Activated CD8-positive, alpha-beta memory T cell treated with anti-CD3 and anti-CD28 coated beads, Interleukin-2, amount 50 U/mL, for 1 hour (primary cell): Measurements from ENCODE around the gene CERT1.

Source experiments
- DNase-seq: peaks from one replicate; pipeline ENCODE4 v3.0.0-alpha.2; 2020; ENCODE audit errors: extremely low read depth

Gene CERT1

GRCh38 chr5:75472973-75473372 lies 38.5 kb downstream of the CERT1 start:
- no peak for DNase-seq

DNA sequence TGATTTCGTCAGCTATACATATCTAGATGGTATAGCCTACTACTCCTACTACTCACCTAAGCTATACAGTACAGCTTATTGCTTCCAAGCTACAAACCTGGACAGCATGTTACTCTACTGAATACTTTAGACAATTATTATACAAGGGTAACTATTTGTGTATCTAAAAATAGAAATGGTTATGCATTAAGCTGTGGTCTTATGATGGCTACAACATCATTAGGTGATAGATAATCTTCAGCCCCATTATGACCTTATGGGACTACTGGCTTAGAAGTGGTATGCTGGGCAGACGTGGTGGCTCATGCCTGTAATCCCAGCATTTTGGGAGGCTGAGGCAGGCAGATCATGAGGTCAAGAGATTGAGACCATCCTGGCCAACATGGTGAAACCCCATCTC lies 40.2 kb downstream of the CERT1 start:
- no peak for DNase-seq

DNA sequence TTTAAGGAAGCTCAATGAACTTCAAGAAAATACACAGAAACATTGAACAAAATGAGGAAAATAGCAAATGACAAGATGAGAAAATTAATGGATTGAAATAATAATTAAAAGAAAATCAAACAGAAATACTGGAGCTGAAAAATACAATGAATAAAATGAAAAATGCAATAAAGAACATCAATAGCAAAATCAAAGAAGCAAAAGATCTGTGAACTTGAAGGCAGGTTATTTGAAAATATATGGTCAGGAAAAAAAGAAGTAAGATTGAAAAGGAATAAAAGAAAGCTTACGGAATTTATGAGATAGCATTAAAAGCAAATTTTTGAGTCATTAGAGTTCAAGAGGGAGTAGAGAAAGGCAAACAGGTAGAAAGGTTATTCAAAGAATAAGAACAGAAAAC lies 42.4 kb downstream of the CERT1 start:
- DNase-seq = no peak

GRCh38 chr5:75468593-75468992 lies 42.8 kb downstream of the CERT1 start:
- no peak for DNase-seq

GRCh38 chr5:75466006-75466716 lies 45.3 kb downstream of the CERT1 start:
- no peak for DNase-seq

DNA sequence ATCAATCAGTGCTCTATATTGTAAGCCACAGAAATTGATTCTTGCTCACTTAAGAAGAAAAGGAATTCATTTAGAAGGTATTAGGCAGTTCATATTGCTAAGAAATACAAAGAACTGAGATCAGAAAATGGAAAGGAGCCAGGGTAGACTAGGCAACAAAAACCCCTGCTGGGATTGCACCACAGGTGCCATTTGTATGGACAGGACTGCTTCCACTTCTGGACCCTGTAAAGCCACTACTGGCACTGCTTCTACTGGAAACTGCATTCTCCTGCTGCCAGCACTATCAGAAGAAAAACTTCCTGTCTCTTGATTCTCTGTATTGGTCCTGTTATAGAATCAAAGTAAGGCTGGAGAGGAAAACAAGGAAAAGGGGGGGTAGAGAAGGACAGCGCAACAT lies 45.9 kb downstream of the CERT1 start:
- no peak for DNase-seq

- no peak for DNase-seq
These were observed 47.7 kb downstream of the CERT1 start for GRCh38 chr5:75463726-75464125.

DNA sequence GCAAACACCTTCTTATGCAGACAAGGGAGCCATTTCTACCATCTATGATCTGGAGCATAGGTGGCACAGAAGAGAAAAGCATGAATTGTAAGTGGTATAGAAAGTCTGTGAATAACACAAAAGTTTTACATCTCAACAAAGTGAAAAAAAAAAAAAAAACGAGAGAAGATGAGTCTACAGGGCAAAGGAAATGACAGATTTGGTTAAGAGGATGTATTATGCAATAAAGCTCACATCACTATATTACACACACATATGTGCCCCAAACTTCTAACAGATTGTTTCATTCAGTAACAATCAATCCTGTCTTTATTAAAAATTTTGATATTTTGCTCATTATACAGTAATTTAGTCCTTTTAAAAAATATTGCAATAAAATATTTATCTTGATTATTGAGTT lies 49.8 kb downstream of the CERT1 start:
- no peak for DNase-seq

DNA sequence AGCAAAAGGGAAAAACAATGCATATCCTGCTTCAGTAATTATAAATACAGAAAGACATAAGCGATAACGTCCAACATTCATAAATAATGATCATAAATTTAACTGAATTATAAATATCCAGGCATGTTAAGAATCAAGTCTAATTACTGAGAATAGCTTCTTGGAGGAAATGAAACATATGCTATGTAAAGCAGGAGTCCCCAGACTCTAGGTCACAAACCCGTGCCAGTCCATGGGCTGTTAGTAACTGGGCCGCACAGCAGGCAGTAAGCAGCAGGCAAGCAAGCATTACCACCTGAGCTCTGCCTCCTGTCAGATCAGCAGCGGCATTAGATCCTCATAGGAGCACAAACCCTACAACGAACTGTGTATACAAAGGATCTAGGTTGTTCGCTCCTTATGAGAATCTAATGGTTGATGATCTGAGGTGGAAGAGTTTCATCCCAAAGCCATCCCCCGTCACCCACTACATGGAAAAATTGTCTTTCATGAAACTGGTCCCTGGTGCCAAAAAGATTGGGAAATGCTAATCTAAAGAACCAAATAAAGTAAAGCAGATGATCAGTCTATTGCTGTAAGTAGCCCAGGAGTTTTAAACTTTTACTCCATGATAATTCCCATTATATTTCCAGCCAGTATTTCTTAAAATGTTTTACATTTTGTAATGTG lies 50.4 kb downstream of the CERT1 start:
- DNase-seq = no peak

GRCh38 chr5:75460532-75460931 lies 50.9 kb downstream of the CERT1 start:
- DNase-seq = no peak

DNA sequence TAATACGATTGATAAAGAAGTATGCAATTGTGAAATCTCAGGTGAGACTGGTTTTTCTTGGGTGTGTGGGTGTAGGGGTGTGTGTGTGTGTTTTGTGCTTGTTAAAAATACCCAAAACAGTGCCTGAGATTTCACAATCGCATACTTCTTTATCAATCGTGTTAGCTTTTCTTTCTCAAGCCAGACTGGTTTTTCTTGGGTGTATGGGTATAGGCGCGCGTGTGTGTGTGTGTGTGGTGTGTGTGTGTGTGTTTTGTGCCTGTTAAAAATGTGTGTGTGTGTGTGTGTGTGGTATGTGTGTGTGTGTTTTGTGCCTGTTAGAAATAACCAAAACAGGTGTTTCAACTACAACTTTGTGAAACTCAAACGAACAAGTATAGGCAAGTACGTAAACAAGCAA lies 53.7 kb downstream of the CERT1 start:
- no peak for DNase-seq

DNA sequence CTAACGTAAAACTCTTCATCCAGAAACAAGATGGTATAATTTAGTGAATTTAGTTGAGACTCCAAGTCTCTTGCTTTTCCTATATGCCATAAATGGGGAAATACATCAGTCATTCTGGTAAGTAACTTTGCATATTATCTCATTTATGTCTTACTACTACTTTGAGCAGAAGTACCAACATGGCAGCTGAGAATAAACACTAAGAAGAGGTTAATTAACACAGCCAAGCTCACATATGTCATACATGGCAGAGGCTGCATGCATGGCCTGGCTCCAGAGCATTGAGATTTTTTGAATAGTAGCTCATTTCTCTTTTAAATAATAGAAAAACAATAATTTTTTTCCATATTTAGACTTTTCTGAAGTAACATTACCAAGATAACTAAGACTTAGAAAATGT lies 54.3 kb downstream of the CERT1 start:
- no peak for DNase-seq

- DNase-seq = no peak
These were observed 61.4 kb downstream of the CERT1 start for GRCh38 chr5:75450069-75450468.

DNA sequence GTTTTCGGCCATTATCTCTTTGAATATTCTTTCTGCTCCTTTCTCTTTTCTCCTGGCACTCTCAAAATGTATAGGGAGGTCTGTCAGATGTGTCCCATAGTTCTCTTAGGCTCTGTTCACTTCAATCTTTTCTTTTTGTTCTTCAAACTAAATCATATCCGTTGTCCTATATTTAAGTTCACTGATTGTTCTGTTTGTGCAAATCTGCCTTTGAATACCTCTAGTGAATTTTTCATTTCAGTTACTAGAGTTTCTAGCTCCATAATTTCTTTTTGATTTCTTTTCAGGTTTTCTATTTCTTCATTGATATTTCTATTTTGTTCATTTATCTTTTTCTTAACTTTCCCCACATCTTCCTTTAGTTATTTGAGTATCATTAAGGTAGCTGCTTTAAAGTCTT lies 65.4 kb downstream of the CERT1 start:
- no peak for DNase-seq

DNA sequence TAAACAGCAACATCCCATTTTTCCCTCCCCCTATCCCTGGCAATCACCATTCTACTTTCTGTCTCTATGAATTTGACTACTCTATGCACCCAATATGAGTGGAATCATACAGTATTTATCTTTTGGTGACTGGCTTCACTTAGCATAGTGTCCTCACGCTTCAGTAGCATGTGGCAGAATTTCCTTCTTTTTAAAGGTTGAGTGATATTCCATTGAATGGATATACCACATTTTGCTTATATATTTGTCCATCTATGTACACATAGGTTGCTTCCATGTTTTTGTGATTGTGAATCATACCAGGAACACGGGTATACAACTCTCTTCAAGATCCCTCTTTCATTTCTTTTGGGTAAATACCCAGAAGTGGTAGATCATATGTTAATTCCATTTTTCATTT lies 69.9 kb downstream of the CERT1 start:
- DNase-seq = no peak

DNA sequence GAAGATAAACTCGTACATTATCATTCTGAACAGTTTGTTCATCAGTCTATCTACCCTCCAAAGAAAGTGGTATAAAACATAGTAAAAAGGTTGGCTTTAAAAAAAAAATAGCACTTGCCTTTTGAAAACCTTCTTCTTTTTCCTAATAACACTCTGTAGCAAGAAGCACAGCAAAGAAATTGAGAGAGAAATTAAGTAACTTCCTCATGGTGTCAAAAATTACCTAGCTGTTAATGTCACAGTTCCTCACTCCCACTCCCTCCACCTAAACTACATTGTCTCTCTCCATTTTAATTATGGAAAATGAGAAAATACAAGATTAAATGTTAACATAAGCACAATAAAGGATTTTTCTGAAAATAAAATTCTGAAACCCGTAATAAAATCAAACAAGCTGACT lies 72.2 kb downstream of the CERT1 start:
- DNase-seq = no peak

- no peak for DNase-seq
These were observed 72.7 kb downstream of the CERT1 start for GRCh38 chr5:75438722-75439121.

GRCh38 chr5:75435096-75435495 lies 76.3 kb downstream of the CERT1 start:
- no peak for DNase-seq

DNA sequence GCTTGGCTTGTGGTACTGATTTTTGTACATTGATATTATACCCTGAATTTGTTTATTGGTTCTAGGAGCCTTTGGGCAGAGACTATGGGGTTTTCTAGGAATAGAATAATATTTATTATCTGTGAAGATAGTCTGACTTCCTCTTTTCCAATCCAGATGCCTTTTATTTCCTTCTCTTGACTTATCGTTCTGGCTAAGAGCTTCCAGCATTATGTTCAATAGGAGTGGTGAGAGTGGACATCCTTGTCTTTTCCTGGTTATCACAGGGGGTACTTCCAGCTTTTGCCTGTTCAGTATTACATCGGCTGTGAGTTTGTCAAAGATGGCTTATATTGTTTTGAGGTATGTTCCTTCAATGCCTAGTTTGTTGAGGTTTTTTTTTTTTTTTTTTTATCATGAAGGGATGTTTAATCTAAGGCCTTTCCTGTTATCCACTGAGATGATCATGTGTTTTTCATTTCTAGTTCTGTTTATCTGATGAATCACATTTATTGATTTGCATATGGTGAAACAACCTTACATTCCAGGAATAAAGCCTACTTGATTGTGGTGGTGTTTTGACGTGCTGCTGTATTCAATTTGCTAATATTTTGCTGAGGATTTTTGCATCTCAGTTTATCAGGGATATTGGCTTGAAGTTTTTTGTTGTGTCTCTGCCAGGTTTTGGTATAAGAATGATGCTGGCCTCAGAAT lies 77.5 kb downstream of the CERT1 start:
- no peak for DNase-seq

DNA sequence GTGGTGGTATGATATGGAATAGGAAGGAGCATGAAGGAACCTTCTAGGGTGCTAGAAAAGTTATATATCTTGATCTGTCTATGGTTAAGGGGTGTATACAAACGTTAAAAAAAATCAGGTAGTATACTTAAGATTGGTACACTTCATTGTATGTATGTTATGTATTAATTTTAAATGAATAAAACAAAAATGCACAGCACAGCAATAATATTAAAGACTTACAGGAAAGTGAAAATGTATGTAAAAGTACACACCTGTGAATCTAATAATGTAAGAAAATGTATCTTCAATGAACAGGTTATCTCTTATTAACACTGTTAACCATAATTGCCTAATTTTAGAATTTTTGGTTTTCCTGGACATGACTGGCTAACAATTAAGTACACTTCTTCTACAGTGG lies 97.2 kb downstream of the CERT1 start:
- DNase-seq = no peak

DNA sequence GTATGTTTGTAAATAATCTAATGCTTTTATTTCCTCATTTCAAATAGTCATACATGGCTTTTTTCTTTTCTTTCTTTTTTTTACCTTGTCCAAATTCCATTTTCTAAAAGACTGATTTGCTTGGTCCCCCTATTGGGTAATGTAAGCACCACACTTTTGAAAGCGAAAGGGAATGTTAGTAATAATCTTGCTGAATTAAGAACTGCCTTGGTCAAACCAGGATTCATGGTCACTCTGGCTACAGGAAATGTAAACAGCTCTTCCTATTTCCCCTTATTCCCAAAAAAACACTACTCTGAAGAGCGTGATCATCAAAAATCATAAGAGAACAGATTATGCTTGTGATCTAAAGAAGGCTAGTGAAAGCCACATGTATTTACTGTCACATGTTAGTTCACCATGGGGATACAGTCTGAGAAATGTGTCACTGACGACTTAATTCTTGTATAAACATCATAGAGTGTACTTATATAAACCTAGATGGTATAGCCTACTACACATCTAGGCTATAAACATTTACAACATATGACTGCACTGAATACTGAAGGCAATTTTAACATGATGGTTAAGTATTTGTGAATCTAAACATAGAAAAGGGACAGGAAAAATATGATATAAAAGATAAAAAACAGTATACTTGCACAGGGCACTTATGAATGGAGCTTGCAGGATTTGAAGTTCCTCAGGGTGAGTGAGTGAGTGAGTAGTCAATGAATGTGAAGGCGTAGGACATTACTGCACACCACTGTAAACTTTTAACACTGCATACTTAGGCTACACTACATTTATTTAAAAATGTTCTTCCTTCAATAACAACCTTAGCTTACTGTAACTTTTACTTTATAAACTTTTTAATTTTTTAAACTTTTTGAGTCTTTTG lies 99.1 kb downstream of the CERT1 start:
- no peak for DNase-seq

- no peak for DNase-seq
These were observed 106.1 kb downstream of the CERT1 start for GRCh38 chr5:75405296-75405695.
